Right lobe of liver (tissue), 4 donors: ENCODE results near the gene TNFSF13.

ENCODE experiments used
- CTCF ChIP-seq, 4 donors: fragments of 200-600 bp in 3 of 4; fragments of 450-650 bp in 1 of 4; IDR thresholded peaks; one replicate each; pipeline versions ENCODE4 v1.5.1 to v1.8.0; 2016 to 2022; ENCODE audit warnings: antibody characterized with exemption in 4 of 4, mild to moderate bottlenecking in 2 of 4
- POLR2A ChIP-seq: fragments of 450-650 bp; IDR thresholded peaks from one replicate; pipeline ENCODE4 v1.6.1; 2017; ENCODE audit warnings: antibody characterized with exemption, mild to moderate bottlenecking
- donor health status: DM: no; HTN: no; CAD: no.
- donor health status: DM: no; HTN: no; CAD: no.
- donor health status: DM: no; HTN: yes; CAD: no.

- TF ChIP-seq CTCF (IDR thresholded peaks at IDR 0.05) (no peak), POLR2A (peak; percentile 88)
Measured at GRCh38 chr17:7583253-7584109, 24.9 kb downstream of the TNFSF13 start, which contains the start of gene MPDU1.
